Skin epidermis (tissue), 12 donors: ENCODE measurements around the gene CCL4.

Source experiments
- H3K27ac ChIP-seq, 21 experiments: fragments of 200-600 bp; sonication (generic) in 11 of 21; one replicate each; pipeline ENCODE4 v1.5.0; 2020; ENCODE audit warnings: mild to moderate bottlenecking in 3 of 21, inconsistent platforms in 2 of 21, moderate library complexity in 2 of 21
- H3K4me3 ChIP-seq, 7 experiments: fragments of 200-600 bp; sonication (generic) in 2 of 7; one replicate each; pipeline ENCODE4 v1.5.0; 2020; ENCODE audit warnings: inconsistent platforms in 2 of 7, mild to moderate bottlenecking in 2 of 7, moderate library complexity in 1 of 7

CCL4 gene

DNA sequence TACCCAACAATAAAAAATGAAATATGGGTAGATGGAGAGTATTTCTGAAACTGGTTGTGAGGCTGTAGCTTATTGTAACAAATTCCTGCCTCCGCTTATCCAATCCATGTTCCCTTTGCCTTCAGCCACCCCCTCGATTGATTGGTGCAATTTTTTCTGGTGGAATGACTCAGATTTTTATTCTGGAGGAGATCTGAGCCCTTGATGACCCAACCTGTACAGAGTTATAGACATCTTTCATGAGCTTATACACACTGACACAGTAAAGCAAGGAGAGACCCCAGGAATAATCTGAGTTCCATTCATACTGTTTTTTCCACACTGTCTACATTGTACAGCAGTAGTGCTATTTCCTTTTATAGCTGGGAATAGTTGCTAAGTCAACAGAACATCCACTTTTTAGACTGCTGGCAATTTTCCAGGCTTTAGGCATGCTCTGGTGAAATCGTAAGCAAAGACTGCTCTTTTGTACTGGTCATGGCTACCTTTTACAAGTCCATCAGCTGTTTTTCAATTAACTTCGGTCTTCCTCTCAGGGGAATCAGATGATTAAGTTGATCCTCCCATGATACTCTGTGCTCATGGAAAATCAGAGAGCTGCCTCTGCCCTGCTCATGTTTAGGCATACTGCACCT, 30.1 kb downstream of the CCL4 start:
- Histone ChIP-seq H3K27ac (no peak overlapping the region), H3K4me3 (no peak overlapping the region)

DNA sequence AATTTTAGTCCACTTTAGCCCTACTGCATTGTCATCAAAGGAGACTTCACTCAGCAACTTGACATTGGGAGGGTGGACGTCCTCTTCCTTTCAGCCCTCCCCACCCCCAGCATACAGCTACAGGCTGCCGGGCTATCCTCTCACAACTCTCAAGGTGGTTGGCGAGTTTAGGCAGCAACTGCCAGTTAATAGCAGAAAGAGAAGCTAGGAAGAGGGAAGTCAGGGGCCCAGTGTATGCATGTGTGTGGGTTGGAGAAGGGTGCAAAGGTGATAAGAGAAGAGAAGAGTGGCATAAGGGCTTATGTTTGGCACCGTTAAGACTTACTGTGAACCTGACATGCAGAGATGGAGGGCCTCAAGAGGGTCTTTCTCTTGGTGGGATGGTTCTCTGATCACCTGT, 31.8 kb downstream of the CCL4 start:
- Histone ChIP-seq H3K27ac (no peak overlapping the region), H3K4me3 (no peak overlapping the region)

DNA sequence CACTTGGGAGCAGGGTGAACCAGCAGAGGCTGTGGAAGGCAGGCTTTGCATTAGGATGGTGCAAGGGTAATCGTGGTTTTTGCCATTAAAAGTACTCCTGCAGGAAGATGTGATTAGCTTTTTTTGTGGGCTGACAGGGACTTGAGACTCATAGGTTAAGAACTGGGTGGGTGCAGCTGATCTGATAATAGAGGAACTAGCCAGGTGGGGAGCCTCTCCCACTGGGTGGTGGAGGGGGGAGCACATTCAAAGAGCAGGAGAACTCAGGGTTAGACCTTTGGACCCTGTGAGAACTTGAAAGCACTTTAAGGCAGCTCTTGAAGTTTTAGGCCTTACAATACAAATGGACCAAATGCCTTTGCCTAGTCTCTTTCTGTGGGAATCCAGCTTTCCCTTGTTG, 32.4 kb downstream of the CCL4 start:
- no peak overlapping the region for H3K27ac ChIP-seq
- H3K4me3 ChIP-seq, result no peak overlapping the region

DNA sequence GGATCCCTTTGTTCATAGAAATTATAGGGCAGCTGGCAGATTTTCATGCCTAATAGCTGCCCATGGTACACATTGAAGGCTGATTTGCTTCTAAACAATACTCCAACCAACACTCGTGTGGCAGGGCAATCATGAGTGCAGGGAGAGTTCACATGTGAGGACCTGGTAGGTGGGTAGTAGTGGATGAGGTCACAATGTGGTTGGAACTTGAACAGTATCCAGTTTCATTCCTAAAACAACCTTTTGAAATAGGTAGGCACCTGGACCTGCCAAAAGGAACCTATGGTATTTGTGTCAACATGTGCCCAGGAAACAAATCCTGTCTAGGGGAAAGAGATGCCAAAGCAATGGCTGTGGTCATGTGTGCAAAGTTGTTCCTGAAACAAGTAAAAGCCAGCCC, 32.8 kb downstream of the CCL4 start:
- H3K4me3 ChIP-seq, result no peak overlapping the region
- H3K27ac ChIP-seq, result no peak overlapping the region

DNA sequence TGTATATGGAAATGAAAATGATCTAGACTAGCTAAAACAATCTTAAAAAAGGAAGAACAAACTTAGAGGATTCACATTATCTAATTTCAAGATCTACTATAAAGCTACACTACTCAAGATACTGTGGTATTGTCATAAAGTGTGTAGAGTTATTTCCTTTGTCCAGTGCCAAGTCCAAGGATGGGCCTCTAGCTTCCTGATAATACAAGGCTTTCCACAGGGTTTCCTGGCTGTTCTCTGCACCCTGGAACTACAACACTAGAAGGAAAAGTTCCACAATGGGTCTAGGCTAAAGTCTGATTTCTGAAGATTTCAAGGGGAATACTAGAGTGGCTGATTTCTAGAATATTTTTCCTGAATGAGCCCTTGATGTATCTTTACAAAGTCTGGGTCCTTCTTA, 38.6 kb downstream of the CCL4 start:
- H3K27ac ChIP-seq, result no peak overlapping the region

DNA sequence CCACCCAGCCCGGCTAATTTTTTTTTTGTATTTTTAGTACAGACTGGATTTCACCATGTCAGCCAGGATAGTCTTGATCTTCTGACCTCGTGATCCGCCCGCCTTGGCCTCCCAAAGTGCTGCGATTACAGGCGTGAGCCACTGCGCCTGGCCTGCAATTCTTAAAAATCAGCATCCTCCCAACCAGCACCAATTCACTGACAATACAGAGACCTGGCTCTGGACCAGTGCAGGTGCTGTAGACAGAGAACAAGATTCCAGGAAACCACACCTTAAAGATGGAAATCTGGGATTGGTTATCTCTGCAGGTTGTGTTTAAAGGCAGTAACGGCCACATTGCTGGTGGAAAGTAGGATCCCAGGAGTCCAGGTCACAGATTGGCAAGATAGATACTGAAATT, 39.2 kb downstream of the CCL4 start:
- H3K27ac ChIP-seq, result no peak overlapping the region
- no peak overlapping the region for H3K4me3 ChIP-seq

More for the DNA sequence above, 38.6 kb downstream of the CCL4 start:
- H3K4me3 ChIP-seq, result no peak overlapping the region

DNA sequence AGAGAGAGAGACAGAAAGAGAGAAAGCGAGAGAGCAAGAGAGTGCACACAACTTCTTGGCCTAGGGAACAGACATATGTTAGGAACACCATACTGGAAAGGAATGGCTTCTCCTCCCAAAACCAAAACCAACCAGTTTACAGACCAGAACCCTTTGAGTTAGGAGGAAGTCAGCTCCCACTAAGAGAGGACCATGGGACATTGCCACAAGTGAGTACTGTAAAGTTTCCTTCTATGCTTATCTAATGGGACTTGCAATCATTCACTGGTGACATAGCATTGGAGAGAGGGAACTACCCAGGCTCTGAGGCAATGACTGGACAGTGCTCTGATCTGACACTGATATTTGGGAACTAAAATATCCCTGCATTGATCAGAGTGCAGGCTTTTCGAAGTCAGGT, 40.4 kb downstream of the CCL4 start:
- no peak overlapping the region for H3K27ac ChIP-seq

DNA sequence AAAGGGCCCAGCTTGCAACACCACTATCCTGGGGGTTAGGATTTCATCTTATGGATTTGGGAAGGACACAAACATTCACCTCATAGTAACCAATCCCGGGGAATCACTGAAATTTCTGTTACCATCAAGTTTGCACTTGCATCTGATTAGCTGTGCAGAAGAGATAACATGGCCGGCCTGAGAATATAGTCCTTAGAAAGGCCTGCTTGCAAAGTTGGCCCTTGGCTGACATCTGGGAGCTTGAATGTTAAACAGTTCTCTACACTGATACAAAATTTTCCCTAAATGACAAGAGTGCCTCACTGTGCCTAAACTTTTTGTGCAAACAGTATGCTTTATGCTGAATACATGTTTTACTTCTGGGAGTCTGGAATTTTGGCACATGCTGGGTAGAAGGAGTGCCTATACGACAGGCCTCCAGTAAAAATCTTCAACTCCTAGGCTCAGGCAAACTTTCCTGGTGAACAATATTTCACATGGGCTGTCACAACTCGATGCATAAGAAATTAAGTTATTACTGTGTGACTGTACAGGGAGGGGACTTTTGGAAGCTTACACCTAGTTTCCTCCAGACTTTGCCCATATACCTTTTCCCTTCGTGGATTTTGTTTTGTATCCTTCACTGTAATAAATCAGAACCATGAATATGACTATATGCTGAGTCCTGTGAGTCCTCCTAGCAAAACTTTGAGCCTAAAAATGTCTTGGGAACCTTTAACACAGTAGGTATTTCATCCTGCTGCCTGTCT, 41.5 kb downstream of the CCL4 start:
- Histone ChIP-seq H3K27ac (no peak overlapping the region), H3K4me3 (no peak overlapping the region)

More for the DNA sequence above, 40.4 kb downstream of the CCL4 start:
- no peak overlapping the region for H3K4me3 ChIP-seq

DNA sequence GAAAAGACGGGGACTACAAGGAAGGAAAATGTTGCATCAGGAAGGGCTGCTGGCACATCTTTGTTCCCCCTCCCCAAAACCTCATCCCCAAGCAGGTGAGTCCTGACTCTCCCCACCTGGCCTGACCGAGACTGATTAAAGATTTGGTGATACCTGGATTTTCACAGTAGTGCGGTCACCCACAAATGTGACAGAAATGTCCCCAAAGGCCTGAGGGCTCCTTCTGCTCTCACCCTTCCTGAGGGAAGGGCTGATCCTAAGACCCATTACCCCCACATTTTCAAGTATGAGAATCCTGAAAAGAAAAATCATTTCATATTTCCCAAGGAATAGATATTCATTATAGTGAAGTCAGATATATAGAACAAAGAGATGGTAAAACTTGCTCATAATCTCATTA, 44.0 kb downstream of the CCL4 start:
- H3K27ac ChIP-seq, result no peak overlapping the region
- no peak overlapping the region for H3K4me3 ChIP-seq

DNA sequence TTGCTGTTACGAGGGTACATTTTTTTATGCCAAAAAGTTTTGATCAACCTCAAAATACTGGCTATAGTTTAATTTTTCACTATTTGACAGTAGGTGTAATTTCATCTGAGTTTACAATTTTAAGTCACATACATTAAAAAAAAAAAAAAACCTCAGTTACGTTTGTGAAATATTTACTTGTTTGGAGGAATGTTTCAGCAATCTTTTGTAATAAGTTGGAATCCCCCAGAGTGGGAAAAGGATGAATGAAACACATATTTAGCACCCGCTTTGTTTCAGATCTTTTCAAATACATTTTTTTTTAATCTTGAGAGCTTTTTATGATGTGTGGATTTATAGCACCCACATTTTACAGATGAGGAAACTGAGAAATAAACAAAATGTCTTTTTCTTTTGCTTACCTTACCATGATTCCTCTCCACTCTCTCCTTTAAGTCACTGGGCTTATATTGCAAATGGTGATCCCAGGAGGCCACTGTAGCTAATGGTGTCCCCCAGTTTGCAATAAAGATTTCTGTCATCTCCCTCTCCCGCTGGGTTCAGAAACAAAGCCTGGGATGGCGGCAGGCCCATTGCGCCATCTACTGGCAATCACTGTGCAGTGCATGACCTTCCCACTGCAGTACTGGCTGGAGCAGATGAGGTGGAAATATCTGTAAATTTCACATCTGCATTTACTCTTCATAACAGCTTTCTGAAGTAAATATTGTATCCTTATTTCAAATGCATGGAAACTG, 45.1 kb downstream of the CCL4 start:
- Histone ChIP-seq H3K27ac (no peak overlapping the region), H3K4me3 (no peak overlapping the region)

DNA sequence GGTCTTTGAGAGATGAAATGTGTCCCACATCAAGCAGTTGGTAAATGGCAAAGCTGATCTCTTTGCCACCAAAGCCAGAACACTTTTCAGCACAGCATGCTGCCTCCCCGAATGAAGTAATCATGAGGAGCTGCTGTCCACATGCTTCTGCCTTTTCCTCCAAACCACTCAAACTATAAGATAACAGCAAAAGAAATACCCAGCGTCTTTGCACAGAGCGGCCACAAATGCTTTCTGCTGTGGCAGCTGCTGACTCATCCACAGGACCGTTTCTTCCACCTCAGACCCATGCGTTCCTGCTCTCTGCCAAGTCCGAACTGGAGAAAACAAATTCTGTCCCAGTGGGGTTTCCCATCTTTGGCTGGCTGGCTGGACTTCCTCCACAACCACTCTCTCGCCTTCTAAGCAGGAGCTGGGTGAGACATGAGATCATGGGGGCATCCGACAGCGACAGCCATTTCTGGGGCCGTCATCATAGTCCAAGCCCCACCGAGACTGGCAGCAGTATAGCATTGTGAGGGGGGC, 45.7 kb downstream of the CCL4 start:
- no peak overlapping the region for H3K27ac ChIP-seq
- no peak overlapping the region for H3K4me3 ChIP-seq

DNA sequence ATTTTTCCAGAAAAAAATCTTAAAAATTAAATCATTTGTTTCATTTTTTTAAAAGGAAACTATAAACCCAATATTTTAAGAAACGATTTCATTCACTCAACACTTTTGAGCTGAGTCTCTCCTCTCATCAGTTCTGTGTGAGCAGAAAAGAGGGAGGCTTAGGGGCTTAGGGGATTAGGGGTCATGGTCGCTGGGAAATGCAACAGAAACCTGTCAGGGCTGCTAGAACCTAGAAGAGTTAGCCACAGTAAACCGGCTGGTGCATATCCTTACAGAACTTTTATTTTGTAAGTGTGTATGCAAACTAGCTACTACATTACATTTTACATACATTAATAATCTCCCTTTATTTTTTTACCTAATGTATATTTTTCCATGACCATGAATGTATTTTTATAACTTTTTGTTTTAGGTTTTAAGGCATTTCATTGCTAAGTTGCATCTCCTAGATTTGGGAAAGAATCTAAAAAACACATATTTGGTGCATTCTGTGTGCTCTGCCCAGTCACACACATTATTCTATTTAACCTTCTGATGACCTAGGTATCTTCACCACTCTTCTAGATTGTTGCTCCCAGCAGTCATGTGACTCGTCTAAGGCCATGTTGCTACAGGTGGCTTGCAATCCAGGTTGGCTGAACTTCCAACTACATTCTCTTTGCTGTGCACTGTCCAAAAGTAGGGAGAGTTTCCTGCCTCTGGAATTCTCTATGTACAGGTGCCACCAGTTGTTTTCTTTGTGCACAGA, 48.4 kb downstream of the CCL4 start:
- Histone ChIP-seq H3K4me3 (no peak overlapping the region), H3K27ac (no peak overlapping the region)

DNA sequence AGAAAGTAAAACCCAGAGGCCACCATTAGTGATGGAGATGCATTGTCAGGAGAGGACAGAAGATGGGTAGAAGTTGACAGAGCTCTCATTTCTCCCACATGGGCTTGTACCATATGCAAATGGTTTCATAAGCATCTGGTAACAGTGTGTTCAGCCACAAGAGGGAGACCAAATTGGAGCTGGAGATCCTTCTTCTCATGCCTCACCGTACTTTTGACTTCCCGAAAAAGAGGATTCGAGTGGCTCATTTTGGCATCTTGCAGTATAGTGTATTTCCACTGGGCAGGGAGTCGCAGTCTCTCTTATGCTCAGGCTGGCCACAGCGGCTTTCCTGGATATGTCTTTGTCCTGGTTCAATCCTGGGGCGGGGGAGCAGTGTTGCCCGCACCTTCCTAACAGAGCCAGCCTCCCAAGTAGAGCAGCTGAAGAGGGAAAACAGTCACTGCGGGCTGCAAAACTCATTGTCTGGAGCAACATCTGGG, 49.1 kb downstream of the CCL4 start:
- Histone ChIP-seq H3K4me3 (no peak overlapping the region), H3K27ac (no peak overlapping the region)

DNA sequence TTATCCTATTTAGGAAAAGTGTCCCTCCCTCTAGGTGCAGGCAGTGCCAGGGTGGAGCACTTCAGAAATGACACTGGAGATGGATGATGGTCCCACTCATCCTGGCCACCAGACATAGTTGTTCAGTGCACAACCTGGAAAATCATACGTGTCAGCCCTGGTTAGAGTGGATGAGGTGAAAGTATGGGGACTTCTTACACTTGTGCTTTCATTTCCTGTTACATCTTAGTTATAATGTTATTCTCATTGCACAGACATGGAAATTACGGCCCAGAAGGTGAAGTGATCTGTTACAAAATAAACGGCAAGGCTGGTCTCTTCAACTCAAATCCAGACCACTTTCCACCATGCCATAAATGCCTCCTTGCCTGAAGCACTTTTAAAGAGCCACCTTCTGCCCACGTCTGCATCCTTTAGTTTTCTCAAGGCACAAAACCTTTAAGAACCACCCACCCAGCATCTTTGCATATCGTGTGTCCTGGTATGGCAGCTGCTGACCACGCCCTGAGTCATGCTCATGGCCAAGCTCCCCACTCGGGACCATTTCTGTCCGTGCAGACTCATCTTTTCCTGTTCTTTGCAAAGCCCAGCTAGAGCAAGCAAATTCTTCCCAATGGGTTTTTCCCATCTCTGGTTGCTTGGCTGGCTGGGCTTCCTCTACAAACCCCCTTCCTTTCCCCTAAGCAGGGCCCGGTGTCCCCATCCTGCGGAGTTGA, 50.4 kb downstream of the CCL4 start:
- Histone ChIP-seq H3K4me3 (no peak overlapping the region), H3K27ac (no peak overlapping the region)
